ENCODE measurements around the gene SEMA6D.

Gene SEMA6D, protein sequence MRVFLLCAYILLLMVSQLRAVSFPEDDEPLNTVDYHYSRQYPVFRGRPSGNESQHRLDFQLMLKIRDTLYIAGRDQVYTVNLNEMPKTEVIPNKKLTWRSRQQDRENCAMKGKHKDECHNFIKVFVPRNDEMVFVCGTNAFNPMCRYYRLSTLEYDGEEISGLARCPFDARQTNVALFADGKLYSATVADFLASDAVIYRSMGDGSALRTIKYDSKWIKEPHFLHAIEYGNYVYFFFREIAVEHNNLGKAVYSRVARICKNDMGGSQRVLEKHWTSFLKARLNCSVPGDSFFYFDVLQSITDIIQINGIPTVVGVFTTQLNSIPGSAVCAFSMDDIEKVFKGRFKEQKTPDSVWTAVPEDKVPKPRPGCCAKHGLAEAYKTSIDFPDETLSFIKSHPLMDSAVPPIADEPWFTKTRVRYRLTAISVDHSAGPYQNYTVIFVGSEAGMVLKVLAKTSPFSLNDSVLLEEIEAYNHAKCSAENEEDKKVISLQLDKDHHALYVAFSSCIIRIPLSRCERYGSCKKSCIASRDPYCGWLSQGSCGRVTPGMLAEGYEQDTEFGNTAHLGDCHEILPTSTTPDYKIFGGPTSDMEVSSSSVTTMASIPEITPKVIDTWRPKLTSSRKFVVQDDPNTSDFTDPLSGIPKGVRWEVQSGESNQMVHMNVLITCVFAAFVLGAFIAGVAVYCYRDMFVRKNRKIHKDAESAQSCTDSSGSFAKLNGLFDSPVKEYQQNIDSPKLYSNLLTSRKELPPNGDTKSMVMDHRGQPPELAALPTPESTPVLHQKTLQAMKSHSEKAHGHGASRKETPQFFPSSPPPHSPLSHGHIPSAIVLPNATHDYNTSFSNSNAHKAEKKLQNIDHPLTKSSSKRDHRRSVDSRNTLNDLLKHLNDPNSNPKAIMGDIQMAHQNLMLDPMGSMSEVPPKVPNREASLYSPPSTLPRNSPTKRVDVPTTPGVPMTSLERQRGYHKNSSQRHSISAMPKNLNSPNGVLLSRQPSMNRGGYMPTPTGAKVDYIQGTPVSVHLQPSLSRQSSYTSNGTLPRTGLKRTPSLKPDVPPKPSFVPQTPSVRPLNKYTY

DNA sequence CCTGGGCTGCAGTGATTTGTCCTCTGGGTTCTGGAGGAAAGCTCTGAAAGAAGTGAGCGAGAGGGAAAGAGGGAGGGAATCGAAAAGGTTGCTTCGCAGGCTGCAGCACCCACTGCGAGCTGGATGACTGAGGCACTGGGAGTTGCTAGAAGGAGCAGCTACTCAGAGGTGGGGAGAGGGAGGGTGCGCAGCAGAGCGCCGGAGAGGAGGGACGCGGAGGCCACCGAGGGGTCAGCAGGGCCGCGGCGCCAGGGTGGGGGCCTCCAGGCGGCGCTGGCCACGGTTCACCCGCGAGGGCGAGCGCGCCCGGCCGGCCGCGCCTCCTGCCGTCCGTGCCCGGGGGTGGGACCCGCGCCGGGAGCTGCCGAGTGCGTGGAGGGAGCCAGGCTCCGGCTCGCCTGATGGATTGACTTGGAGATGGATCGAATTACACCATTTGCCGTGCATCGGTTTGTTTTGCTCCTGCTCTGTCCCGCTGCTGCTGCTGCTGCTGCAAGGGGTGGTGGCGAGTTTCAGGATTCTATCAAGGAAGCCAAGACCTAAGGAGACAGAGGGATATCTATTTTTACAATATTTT lies at the start of gene SEMA6D:
Gene SEMA6D (plus strand): TSS at position 470 of the 577 bp plus-strand sequence. CDS start 42,294 bp downstream, outside the sequence.
- DNase-seq = no peak

DNA sequence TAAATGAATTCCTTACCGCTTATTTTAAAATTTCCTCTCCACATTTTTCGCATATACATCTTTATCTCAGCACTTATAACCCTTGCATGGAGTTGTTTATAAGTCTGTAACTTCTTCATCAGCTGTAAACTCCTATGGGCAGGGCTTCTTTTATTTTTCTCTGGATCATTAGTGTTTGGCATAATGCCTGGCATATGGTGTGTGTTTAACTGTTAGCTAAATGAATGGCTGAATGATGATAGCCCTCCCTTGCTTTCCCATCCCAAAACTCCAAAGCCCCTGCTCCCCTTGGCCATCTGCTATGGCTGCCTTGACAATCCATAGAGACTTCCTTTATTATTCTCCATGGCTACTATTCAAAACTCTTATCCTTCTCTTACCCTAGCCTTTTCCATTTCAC lies 48.1 kb upstream of the SEMA6D start:
- DNase-seq = no peak

DNA sequence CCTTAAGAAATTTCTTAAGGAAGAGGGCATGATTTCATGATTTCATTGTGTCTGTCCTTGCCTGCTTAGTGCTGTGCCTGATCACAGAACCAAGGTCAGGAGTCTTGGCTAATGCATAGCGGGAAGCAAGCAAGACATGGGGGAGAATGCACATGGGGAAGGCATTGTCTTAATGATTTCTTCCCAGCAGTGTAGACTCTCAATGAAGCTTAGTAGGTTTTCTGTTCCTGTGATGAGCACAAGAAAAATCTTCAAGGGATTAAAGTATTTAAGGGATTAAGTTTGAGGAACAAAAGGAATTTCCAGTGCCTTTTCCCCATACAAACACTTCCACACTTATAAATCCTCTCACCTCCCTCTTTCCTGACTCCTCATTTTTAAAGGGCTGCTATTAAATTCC lies 46.9 kb upstream of the SEMA6D start:
- no peak for DNase-seq

DNA sequence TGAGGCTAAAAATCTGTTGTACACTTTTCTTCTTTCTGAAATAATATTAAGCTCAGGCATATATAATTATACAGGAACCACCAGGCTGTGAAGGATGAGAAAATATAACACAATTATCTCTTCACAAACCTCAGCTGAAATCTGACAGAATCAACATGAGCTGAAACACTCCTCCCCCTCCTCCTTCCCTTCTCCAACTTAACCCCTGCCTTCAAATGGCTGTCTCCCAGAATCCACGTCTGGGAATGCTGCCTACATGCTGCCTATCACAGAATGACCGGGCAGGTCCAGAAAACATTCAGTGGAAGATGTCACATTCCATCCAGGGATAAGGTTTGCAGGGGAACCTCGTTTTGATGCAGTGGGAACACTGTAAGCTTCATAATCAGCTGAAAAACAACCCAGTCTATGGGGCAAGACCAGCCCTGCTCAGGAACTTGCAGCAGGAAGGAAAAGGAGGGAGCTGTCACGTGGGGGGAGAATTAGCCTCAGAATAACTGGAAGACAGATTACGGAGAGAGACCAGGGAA lies 44.0 kb upstream of the SEMA6D start:
- DNase-seq = no peak

DNA sequence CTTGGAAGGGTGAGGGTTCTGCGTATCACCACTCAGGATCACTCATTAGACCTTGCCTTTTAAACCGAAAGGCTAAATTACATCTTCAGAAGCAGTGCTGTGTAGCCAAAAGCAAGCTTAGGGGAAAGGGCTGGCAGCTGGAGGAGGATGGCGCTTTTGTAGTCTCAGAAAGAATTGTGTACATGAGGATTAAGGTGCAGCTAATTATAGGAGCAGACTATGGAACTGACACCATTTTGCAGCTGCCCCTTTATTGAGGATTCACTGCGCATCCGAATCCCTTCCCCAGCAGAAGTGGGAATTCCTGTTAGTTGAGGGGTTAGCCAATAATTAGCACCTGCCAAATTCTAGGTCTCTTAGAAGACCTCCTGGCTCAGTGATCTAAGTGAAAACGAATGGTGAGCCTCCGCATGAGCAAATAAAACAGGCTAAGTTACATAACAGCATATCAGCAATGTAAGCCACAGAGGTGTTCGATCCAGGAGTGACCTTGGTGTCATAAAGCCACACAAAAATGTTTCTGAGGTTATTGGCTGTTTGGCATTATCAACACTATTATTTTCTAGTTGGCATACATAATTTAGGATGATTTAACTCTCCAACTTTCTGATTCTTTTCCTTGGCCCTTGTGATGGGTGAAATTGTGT lies 42.6 kb upstream of the SEMA6D start:
- DNase-seq = no peak

DNA sequence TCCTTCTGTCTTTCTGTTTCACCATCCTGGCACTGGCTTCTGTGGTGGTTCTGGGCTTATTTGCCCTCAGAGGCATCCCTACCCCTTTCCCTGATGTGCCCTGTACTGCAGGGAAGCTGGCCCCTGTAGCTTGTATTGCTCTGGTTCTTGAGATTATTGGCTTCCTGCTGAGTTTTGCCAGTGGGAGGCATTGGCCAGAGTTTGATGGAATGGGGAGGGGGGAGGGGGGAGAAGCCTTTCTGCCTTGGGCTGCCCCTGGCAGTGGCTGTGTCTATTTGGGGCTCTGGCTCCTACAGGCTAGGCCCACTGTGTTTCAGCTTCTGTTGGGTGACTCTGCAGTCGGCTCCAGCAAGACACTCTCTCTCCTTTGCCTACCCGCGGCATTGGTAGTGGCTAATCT lies 41.6 kb upstream of the SEMA6D start:
- DNase-seq = no peak

DNA sequence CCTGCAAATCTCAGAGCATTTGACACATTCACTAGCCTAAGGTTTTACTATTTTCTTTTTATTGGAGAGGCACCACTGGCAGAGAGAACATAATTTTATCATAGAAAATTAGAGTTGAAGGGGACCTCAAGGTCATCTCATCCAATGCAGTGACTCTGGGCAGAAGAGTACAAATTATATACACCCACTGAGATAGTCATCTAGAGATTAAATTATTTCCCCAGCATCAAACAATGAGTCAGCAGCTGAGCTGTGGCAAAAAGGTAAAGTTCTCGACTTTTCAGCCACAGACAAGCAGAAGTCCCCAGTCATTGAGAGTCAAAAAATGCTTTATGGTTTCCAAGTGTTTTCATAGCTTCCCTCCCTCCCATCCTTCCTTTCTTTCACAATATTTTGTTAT lies 39.3 kb upstream of the SEMA6D start:
- no peak for DNase-seq

DNA sequence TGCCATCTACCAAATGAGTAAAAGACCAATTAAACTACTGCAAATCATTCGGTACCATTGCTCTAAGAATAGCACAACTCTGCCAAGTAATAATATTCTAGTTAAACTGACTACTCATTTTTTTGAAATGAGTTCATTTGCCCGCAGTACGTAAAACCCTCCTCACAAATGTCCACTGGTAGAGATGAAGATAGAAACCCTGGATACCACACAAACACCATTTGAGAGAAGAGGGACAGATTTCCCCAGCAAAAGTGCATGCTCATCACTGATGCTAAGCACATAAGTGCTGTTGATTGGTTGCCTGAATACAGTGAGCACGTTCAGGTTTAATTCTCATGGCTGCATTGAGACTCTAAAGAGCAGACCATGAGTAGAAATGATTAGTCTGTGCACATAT lies 34.6 kb upstream of the SEMA6D start:
- DNase-seq = no peak

DNA sequence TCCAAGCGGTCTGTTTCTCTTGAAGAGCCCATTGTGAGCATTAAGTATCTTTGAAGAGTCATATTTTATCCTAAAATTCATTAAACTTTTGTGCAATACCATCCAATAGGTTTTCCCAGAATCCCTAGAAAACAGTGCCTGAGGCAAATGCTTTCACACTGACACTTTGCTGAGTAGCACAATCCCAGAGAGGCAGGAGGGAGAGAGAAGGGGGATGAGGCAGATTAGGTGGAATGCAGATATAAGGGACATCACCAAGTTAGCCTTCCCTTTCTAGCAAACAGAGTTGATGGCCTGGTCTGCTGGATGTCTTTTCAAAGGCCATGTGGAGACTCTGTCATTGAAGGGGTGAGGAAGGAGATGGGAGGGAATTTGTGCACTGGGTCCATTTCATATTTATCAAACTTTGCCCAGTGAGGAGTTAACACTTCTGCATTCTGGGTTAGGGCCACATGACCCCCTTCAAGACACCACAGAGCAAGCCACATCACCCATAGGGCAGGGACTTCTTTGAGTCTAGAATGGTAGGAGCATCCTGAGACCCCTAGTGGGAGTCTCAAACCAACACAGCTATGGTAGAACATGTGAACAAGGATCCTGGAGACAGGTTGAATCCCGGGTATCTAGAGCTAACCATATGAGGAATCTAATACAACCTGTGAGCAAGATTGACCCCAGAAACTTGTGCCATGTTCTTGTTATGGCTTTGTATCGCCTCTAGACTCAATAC lies 32.0 kb upstream of the SEMA6D start:
- no peak for DNase-seq

DNA sequence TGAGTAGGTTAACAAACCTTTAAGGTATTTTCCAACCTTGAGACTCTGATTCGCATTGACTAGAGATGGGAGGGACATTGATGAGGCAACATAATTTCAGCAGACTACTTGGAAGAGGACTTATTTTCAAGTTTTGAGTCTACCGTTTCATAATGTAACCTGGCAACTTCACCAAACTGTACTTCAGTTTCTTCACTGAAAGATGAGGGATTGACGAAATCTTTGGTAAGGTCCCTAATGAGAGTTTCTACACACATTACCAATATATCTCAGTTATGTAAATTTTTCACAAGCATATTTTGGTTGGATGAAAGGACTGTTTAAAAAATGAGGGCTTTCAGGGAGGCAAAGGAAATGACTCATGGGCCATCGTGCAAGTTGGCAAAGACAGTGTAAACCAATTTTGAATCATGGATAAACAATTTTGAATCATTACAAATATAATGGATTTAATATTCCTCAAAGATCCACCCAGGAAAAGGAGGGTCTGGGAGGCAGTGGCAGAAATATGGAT lies 28.7 kb upstream of the SEMA6D start:
- DNase-seq = no peak

DNA sequence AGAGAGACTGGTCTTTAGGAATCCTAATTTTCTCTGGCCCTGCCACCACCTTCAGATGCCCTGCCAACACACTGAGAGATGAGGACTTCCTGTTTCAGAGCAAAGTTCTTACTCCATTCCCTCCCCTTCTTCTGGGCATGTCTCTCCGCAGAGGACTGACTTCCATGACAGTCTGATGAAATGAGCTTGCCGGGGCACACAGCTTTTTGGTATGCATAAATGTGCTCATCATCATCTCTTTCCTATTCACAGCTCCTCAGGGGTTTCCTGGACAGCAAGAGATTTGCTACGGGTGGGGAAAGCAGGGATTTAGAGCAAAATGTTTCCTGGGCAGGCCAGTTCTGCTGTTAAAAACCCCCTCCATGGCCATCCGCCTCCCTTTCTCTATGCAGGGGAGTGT lies 27.6 kb upstream of the SEMA6D start:
- no peak for DNase-seq

DNA sequence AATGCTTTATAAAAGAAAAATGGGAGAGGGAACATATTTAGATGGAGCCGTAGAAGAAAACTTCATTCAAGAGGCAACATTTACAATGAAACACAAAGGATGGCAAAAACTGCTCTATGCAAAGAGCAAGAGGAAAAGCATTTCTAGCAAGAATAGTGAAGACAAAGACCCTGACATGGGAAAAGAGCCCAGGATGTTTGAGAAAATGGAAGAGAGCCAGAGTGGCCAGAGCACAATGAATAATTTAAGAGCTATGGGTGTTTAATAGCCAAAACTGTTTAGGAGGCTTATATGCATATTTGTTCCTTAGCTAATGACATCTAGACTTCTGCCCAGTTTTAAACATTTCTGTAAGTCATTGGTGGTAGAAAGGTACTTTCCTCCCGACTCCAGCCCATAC lies 25.4 kb upstream of the SEMA6D start:
- DNase-seq = no peak

DNA sequence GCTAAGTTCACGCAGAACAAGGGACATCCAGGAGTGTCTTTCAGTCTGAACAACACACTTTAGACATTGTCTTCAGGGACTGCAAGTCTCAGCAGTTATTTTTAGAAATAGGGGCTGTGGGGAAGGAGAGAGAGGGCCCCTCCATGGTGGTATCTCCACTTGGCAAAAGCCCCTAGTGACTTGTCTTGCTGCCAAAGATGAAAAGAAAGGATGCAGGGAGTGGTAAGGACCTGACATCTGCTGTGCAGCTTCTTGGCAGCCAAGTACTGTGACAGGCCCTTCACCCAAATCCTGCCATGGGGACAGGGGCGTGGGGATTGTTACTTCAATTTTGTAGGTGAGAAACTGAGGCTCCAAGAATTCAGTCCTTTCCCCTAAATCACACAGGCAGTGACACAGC lies 21.0 kb upstream of the SEMA6D start:
- DNase-seq = no peak

DNA sequence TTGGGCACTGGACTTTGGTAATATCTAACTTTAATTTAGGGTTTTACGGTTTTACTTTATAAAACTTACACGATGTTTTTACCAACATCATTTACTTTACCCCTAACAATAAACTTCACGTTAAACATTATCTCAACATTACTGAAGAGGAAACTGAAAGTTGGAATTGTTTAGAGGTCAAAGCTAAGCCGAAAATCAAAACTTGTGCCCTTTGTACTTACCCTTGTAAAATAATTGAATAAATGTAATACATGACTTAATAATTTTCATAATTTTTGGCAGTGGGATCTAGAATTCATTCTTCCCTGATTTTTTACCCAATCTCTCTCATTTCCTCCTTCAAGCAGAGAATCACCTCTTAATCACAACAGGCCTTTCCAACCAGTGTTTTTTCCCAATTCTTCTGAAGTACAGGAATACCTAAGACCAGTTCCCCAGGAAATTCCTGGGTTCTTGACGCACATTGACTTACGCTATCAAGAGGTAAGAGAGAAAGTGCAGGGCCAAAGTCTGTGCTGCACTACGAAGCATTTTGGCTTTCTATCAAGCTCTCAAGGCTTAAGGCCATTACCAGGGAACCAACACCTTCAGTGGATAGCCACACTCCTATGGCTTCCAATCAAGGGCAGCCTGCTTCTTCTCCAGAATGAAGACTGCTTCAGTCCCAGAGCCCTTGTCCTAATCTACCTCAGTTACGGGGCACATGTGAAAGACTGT lies 11.9 kb upstream of the SEMA6D start:
- no peak for DNase-seq

DNA sequence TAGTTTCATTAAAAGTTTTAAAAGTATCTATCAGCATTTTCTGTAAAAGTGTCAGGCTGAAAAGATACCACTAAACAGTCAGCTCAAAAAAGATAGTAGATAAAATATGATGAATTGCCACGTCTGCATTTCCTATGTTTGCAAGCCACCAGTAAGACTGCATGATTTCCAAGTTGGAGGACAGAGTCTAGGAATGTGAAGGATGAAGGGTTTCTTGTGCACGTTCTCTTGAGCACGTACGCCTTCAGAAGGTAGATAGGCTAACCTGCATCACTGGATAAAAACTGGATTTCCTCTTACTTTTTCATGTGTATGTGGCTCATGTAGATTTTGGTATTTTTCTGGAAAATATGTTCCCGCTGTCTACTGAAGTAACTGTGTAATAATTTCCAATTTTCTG lies 9.9 kb upstream of the SEMA6D start:
- DNase-seq = no peak

DNA sequence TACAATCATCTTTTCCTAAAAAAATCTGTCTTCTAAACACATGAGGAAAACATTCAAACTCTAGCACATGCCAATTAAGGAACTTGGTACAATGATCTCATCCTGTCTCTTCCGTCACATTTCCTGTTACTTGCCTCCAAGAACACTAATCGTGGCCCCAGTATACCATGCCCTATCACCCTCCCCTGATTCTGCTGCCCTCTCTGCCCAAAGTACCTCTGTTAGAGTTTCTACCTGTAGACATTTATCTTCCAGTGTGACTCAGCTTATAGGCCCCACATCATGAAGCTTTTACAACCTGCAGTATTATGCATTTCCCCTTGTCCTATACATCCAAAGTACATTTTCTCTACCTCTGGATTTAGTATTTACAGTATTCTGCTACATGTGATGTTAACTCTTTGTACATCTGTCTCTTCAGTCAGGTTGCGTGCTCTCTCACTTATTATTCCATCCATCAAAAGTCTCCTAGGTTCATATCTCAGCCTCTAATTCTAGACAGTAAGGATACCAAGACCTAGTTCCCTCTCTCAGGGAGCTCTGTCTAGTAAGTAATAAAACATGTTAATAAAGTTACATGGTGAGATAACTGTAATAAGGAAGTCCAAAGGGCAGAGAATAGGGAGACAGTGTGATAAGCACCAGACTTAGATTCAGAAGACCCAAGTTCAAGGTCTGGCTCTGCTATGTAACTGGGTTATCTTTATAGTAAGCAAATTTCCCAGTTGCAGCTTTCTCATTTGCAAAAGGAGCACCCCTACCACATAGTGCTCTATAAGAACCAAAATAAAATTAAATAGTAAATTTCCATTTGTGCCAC lies 8.9 kb upstream of the SEMA6D start:
- DNase-seq = no peak

DNA sequence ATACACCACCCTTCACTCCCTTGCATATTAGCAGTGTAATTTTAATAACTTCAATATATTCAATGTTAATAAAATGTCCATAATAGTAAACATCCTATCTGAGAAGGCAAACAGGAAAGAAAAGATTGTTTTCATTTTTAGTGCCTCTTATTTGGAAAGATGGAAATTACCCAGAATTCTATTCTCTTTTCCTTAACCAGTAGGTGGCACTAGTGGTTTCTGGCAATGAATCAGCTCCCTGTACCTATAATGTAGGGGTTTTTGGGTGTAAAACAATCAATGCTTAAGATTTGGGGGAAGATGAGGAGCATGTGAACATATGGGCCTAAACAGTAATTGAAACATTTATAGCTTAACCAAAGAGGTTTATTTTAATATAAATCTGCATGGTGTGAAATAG lies 5.7 kb upstream of the SEMA6D start:
- DNase-seq = no peak

DNA sequence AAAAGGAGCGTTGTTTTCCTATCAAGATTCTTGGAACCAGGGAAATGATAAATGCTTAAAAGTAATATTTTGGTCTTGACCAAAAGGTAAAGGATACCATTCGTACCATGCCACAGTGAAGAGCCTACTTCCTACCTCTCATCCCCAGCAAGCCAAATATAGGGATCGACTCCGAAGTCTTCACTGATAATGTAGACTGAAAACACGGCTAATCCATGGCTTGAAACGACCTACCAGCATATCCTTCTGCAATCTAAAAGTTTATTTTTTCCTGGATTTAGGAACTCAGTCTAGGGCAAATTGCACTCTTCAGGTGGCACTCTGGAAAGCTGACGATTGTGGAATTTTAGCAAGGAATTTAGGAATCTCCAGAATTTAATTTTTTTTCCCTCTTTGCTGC lies 1.9 kb upstream of the SEMA6D start:
- DNase-seq = no peak

DNA sequence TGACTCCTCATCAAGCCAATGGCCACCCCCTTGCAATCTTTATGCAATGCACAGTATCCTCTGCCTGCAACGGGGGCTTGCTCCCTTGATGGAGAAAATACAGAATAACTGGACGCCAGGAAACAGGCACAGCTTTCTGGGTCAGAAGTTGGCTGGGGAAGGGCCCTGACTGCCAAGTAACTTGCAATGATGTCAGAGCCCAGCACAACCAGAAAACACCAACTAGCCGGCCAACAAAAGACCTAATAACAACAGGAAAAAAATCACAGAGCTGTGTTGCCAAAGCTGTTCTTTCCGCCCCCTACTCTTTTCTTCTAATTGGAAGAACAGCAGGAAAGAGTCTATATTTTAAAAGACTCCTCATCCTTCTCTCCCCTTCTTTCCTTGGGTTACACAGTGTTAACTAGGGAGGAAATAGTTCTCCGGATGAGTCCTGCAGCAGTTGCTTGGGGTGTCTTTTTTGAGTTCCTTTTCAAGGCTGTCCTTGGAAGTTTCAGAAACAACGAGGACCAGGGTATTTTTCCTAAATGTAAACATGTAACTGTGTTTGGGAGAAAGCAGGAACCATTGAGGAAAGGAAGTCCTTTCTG lies 1.4 kb upstream of the SEMA6D start:
- no peak for DNase-seq

DNA sequence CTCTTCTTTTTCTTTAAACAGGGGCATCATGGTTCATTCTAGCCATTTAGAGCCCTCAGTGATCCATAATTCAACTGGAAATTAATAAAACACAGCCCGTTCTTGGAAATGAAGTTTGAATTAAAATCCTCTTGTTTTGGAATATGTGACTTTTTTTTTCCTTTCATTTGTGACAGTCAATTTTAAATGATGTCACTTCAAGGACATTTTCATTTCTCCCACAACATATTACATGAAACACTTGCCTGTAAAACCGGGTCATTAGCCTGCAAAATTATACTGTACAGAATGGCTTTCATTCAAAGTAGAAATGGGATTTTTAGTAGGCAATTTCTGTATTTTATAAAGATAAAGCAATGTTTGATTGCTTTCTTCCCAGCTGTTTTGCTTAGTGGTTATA lies 789 bp upstream of the SEMA6D start:
- DNase-seq = no peak

Data from stimulated activated CD4-positive, alpha-beta T cell treated with anti-CD3 and anti-CD28 coated beads, Interleukin-4, amount 100 ng/mL, for 24 hours (primary cell).